NCI-H2081 (cell line): Measurements from ENCODE around the gene LSMEM2.
A peak's percentile ranks its signal among the peaks of the same experiment; 100 is the strongest.

Source experiments
- DNase-seq, 2 experiments: peaks; one replicate each; lab custom pipeline; 2025; lab: John Stamatoyannopoulos, UW

The LSMEM2 gene

GRCh38 chr3:50322386-50323091, 43.7 kb downstream of the LSMEM2 start, which contains the start of gene HYAL2:
HYAL2 (minus strand) TSS chr3:50322745; CDS start chr3:50320489, 2,256 bp downstream.
- peak; percentile 23 to 51 for DNase-seq

- no peak for DNase-seq
Observed at GRCh38 chr3:50323092-50323600, 44.3 kb downstream of the LSMEM2 start.

- DNase-seq, result no peak
Observed at GRCh38 chr3:50323614-50324199, 44.8 kb downstream of the LSMEM2 start.

- peak; percentile 65 to 74 for DNase-seq
Observed at GRCh38 chr3:50324351-50325112, 45.6 kb downstream of the LSMEM2 start.

GRCh38 chr3:50325113-50325480, 46.2 kb downstream of the LSMEM2 start:
- DNase-seq, result no peak

GRCh38 chr3:50325497-50326181, 46.8 kb downstream of the LSMEM2 start:
- DNase-seq, result no peak

GRCh38 chr3:50326182-50326541, 47.3 kb downstream of the LSMEM2 start:
- no peak for DNase-seq

GRCh38 chr3:50327129-50327528, 48.2 kb downstream of the LSMEM2 start:
- DNase-seq, result no peak

- DNase-seq, result peak; percentile 93 to 94
Observed at GRCh38 chr3:50327943-50328691, 49.2 kb downstream of the LSMEM2 start, which contains the start of gene TUSC2. TUSC2 (minus strand) TSS chr3:50328223; CDS start chr3:50328099, 124 bp downstream.

- DNase-seq, result no peak
Observed at GRCh38 chr3:50330330-50330729, 51.4 kb downstream of the LSMEM2 start.

- no peak for DNase-seq
Observed at GRCh38 chr3:50331364-50331907, 52.5 kb downstream of the LSMEM2 start.

GRCh38 chr3:50333744-50334328, 54.9 kb downstream of the LSMEM2 start:
- DNase-seq, result no peak

- DNase-seq, result no peak
Observed at GRCh38 chr3:50334339-50335075, 55.6 kb downstream of the LSMEM2 start.

- no peak for DNase-seq
Observed at GRCh38 chr3:50336452-50337174, 57.7 kb downstream of the LSMEM2 start.

- peak; percentile 95 to 97 for DNase-seq
Observed at GRCh38 chr3:50337175-50337861, 58.4 kb downstream of the LSMEM2 start.
